Thymus (tissue), 14 donors: ENCODE results near the gene NPIPA2. TPM values are rescaled to one million over a fixed set of nuclear protein-coding genes. Genes with fewer than 3 reads are reported as not detected.
"Not testable (repeated sequence)": the region's sequence is repeated elsewhere in the genome, so short reads cannot be mapped to it uniquely, and the experiment has no call there.

Source experiments
- DNase-seq, 9 donors: peaks; one replicate each; pipeline ENCODE4 v3.0.0-alpha.2; 2013; ENCODE audit warnings: low spot score in 9 of 9, low read depth in 6 of 9, missing footprints in 1 of 9
- H3K27ac ChIP-seq, 2 donors: one replicate each; pipeline ENCODE4 v1.5.1; 2013; ENCODE audit warnings: control low read depth in 1 of 2, low read depth in 1 of 2, low read length in 1 of 2, mild to moderate bottlenecking in 1 of 2, moderate library complexity in 1 of 2
- H3K27me3 ChIP-seq, 2 donors: one replicate each; pipeline ENCODE4 v1.5.1; 2013; ENCODE audit warnings: low read length in 1 of 2; ENCODE audit not compliant: control insufficient read depth in 2 of 2, insufficient read depth in 1 of 2
- H3K36me3 ChIP-seq, 2 donors: one replicate each; pipeline ENCODE4 v1.5.1; 2013; ENCODE audit warnings: low read length in 1 of 2, mild to moderate bottlenecking in 1 of 2, moderate library complexity in 1 of 2; ENCODE audit not compliant: control insufficient read depth in 2 of 2, insufficient read depth in 2 of 2
- H3K4me1 ChIP-seq, 2 donors: one replicate each; pipeline ENCODE4 v1.5.1; 2013; ENCODE audit warnings: low read length in 2 of 2; ENCODE audit not compliant: control insufficient read depth in 2 of 2, insufficient read depth in 2 of 2
- H3K4me3 ChIP-seq, 2 donors: one replicate each; pipeline ENCODE4 v1.5.1; 2013; ENCODE audit warnings: low read length in 2 of 2, control low read depth in 1 of 2, mild to moderate bottlenecking in 1 of 2
- H3K9me3 ChIP-seq, 2 donors: one replicate each; pipeline ENCODE4 v1.5.1; 2013; ENCODE audit warnings: low read length in 1 of 2, mild to moderate bottlenecking in 1 of 2; ENCODE audit not compliant: control insufficient read depth in 2 of 2, insufficient read depth in 1 of 2
- WGBS: extraction: QIAGEN DNeasy Blood & Tissue Kit; methylation state at CpG from one replicate; pipeline ENCODE4 v1.1.7; 2013; 5-methylcytosine and 5-hydroxymethylcytosine counted together
- long read RNA-seq, 10 donors: transcript quantifications; one replicate each; lab custom pipeline, GENCODE V29; 2026
- polyA plus RNA-seq: library from polyadenylated mRNA; stranded (reverse); fragments of 200-250 nt; gene quantifications from one replicate; pipeline ENCODE4 v1.2.3, GENCODE V29; 2013
- total RNA-seq: library from RNA; stranded (reverse); fragments of 120-200 nt; gene quantifications from one replicate; pipeline ENCODE4 v1.2.4, GENCODE V29; 2013
- donor health status: healthy.

Gene NPIPA2
- 0.38 TPM for total RNA-seq
- 2.9 TPM for polyA plus RNA-seq
- long read RNA-seq, donor 1 = 0 reads
- long read RNA-seq, donor 2 = 0 reads
- long read RNA-seq, donor 3, partial matches to known transcripts = 32 of 32 reads
- long read RNA-seq, donor 3, other reads (novel, unspliced or antisense) = 0 of 32 reads
- long read RNA-seq, donor 4 = 0 reads
- long read RNA-seq, donor 5 = 0 reads
- long read RNA-seq, donor 6 = 0 reads
- long read RNA-seq, donor 7 = 0 reads
- long read RNA-seq, donor 8 = 0 reads
- long read RNA-seq, donor 9 = 0 reads
- long read RNA-seq, donor 10 = 0 reads

DNA sequence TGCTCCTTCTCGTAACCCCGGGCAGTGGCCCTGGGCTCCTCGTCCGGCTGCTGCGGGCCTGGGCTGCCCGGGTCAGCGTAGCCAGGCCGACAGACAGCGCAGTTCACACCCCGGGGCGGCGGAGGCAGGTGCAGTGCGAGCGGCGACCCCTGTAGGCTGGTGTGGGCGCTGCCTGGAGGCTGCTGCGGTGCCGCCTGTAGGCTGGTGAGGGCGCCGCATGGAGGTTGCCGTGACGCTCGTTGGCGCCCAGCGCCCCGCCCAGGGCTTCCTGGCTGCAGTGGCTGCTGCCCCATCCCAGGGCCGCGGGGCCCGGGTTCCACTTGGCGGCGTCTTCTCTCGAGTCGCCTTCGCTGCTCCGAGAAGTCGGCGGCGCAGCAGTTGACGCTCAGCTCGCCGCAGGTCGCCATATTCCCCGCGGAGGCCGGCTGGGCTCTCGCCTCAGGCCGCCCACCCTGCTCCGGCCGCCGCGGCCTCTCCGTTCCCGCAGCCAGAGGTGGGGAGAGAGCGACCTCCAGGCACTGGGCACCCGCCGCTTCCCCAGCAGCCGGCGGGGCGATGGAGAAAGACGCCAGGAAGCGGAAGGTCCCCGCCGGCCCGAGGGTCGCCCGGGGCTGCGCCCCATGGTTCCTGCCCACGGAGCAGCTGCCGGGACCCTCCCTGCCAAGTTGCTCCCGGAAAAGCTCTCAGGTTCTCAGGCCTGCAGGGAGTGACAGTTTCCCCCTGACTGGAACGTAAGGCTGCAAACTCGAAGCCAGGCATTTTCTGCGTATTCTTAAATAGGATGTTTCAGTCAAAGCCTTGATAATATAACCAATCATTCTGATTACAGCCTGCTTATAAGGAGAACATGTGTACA, at the start of gene NPIPA2:
NPIPA2 (plus strand) TSS at position 261 of the 856 bp plus-strand sequence. CDS start 5,533 bp downstream, outside the sequence.
- DNase-seq, H3K36me3 ChIP-seq, H3K27me3 ChIP-seq, H3K4me3 ChIP-seq, H3K9me3 ChIP-seq, H3K4me1 ChIP-seq, H3K27ac ChIP-seq: not testable (repeated sequence)
- WGBS = no CpG with 5 or more reads among the region's 73 CpGs

DNA sequence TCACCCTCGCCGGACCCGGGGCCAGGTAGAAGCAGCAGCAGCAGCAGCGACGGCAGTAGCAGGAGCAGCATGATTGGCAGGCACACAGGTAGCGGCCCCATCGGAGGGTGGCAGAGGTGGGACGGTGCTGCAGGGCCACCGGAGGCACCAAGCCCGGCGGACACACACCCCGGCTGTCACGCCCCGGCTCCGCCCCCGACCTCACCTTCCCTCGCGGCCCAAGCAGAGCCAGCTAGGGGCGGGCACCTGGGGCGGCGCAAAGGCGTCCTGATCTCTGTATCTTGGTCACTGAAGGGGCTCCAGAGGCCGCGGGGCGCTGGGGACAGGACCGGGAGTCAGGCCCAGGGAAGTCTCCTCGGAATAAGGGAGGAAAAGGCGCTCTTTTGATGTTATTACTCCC, 48.2 kb upstream of the NPIPA2 start, which contains the start of gene PLA2G10:
PLA2G10 (minus strand) TSS at position 180 of the 400 bp plus-strand sequence; CDS start at position 101, 79 bp downstream.
- not testable (repeated sequence) for H3K4me3 ChIP-seq, H3K27me3 ChIP-seq, H3K9me3 ChIP-seq, H3K4me1 ChIP-seq, DNase-seq, H3K36me3 ChIP-seq, H3K27ac ChIP-seq
- WGBS = no CpG with 5 or more reads among the region's 28 CpGs

DNA sequence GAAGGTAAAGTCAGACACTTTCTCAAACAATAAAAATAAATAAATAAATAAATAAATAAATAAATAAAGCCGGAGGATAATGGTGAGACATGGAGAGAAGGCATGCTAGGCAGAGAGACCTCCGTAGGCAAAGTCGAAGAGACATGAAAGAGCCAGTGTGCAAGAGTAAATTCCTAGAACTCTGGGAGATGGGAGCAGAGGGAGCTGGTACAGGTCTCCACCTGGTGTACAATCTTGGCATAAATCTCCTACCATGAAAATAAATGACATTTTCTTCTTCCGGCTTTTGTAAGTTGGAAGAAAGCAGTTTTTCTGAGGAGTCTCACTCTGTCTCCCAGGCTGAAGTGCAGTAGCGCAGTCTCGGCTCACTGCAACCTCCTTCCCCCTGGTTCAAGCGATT, 40.5 kb upstream of the NPIPA2 start:
- not testable (repeated sequence) for H3K27ac ChIP-seq, H3K4me3 ChIP-seq

DNA sequence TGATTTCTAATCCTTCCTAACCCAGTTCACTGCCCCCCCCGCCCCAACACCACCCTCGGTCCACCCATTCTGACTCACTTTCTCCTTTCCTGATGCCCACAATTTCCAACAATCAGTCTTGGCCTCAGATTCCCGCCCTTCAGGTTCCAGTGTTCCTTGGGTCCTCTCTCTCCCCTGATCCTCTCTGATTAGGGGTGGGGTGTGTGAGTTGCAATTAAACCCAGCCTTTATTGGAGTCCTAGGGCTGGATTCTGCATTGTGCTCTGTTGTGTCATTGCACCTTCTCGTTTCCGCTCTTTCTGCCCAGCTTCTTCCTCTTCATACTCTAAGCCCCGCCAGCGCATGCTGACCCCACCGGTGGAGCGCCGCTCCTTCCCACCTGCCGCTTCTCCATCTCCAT, 39.7 kb upstream of the NPIPA2 start:
- H3K27me3 ChIP-seq, H3K27ac ChIP-seq: not testable (repeated sequence)
- no CpG with 5 or more reads among the region's 11 CpGs for WGBS

More for the DNA sequence above, 40.5 kb upstream of the NPIPA2 start:
- not testable (repeated sequence) for DNase-seq, H3K9me3 ChIP-seq, H3K36me3 ChIP-seq, H3K4me1 ChIP-seq, H3K27me3 ChIP-seq
- WGBS = 86% methylated on average over 2 of the region's 7 CpGs

DNA sequence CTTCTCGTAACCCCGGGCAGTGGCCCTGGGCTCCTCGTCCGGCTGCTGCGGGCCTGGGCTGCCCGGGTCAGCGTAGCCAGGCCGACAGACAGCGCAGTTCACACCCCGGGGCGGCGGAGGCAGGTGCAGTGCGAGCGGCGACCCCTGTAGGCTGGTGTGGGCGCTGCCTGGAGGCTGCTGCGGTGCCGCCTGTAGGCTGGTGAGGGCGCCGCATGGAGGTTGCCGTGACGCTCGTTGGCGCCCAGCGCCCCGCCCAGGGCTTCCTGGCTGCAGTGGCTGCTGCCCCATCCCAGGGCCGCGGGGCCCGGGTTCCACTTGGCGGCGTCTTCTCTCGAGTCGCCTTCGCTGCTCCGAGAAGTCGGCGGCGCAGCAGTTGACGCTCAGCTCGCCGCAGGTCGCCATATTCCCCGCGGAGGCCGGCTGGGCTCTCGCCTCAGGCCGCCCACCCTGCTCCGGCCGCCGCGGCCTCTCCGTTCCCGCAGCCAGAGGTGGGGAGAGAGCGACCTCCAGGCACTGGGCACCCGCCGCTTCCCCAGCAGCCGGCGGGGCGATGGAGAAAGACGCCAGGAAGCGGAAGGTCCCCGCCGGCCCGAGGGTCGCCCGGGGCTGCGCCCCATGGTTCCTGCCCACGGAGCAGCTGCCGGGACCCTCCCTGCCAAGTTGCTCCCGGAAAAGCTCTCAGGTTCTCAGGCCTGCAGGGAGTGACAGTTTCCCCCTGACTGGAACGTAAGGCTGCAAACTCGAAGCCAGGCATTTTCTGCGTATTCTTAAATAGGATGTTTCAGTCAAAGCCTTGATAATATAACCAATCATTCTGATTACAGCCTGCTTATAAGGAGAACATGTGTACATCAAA, 38.9 kb upstream of the NPIPA2 start, which contains the start of gene NPIPA3:
NPIPA3 (plus strand) TSS at position 256 of the 856 bp plus-strand sequence. CDS start 5,533 bp downstream, outside the sequence.
- not testable (repeated sequence) for H3K36me3 ChIP-seq
- WGBS = no CpG with 5 or more reads among the region's 73 CpGs

More for the DNA sequence above, 39.7 kb upstream of the NPIPA2 start:
- H3K36me3 ChIP-seq, H3K9me3 ChIP-seq, DNase-seq, H3K4me3 ChIP-seq, H3K4me1 ChIP-seq: not testable (repeated sequence)

DNA sequence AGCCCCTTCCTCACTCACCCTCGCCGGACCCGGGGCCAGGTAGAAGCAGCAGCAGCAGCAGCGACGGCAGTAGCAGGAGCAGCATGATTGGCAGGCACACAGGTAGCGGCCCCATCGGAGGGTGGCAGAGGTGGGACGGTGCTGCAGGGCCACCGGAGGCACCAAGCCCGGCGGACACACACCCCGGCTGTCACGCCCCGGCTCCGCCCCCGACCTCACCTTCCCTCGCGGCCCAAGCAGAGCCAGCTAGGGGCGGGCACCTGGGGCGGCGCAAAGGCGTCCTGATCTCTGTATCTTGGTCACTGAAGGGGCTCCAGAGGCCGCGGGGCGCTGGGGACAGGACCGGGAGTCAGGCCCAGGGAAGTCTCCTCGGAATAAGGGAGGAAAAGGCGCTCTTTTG, 9.1 kb upstream of the NPIPA2 start:
- not testable (repeated sequence) for H3K4me3 ChIP-seq, H3K36me3 ChIP-seq, H3K9me3 ChIP-seq, H3K27me3 ChIP-seq, H3K4me1 ChIP-seq, DNase-seq, H3K27ac ChIP-seq
- WGBS = no CpG with 5 or more reads among the region's 28 CpGs

More for the DNA sequence above, 38.9 kb upstream of the NPIPA2 start, which contains the start of gene NPIPA3:
- H3K4me1 ChIP-seq, H3K4me3 ChIP-seq, H3K27ac ChIP-seq, H3K9me3 ChIP-seq, DNase-seq, H3K27me3 ChIP-seq: not testable (repeated sequence)

DNA sequence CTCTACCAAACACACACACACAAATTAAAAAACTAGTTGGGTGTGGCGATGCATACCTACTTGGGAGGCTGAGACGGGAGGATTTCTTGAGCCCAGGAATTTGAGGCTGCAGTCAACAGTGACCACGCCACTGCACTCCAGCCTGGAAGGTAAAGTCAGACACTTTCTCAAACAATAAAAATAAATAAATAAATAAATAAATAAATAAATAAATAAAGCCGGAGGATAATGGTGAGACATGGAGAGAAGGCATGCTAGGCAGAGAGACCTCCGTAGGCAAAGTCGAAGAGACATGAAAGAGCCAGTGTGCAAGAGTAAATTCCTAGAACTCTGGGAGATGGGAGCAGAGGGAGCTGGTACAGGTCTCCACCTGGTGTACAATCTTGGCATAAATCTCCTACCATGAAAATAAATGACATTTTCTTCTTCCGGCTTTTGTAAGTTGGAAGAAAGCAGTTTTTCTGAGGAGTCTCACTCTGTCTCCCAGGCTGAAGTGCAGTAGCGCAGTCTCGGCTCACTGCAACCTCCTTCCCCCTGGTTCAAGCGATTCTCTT, 1.4 kb upstream of the NPIPA2 start:
- WGBS = 87% methylated on average over 2 of the region's 10 CpGs
- H3K4me1 ChIP-seq, H3K9me3 ChIP-seq, DNase-seq, H3K27ac ChIP-seq, H3K4me3 ChIP-seq, H3K36me3 ChIP-seq, H3K27me3 ChIP-seq: not testable (repeated sequence)

DNA sequence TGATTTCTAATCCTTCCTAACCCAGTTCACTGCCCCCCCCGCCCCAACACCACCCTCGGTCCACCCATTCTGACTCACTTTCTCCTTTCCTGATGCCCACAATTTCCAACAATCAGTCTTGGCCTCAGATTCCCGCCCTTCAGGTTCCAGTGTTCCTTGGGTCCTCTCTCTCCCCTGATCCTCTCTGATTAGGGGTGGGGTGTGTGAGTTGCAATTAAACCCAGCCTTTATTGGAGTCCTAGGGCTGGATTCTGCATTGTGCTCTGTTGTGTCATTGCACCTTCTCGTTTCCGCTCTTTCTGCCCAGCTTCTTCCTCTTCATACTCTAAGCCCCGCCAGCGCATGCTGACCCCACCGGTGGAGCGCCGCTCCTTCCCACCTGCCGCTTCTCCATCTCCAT, 539 bp upstream of the NPIPA2 start:
- not testable (repeated sequence) for H3K27me3 ChIP-seq, H3K4me1 ChIP-seq, DNase-seq, H3K36me3 ChIP-seq, H3K27ac ChIP-seq, H3K9me3 ChIP-seq, H3K4me3 ChIP-seq
- WGBS = no CpG with 5 or more reads among the region's 11 CpGs
